Measurements from ENCODE around the gene PRM1. TPM values are rescaled to one million over a fixed set of nuclear protein-coding genes. Genes with fewer than 3 reads are reported as not detected.

The PRM1 gene
- total and polyA plus RNA-seq, 8 donors = not detected

DNA sequence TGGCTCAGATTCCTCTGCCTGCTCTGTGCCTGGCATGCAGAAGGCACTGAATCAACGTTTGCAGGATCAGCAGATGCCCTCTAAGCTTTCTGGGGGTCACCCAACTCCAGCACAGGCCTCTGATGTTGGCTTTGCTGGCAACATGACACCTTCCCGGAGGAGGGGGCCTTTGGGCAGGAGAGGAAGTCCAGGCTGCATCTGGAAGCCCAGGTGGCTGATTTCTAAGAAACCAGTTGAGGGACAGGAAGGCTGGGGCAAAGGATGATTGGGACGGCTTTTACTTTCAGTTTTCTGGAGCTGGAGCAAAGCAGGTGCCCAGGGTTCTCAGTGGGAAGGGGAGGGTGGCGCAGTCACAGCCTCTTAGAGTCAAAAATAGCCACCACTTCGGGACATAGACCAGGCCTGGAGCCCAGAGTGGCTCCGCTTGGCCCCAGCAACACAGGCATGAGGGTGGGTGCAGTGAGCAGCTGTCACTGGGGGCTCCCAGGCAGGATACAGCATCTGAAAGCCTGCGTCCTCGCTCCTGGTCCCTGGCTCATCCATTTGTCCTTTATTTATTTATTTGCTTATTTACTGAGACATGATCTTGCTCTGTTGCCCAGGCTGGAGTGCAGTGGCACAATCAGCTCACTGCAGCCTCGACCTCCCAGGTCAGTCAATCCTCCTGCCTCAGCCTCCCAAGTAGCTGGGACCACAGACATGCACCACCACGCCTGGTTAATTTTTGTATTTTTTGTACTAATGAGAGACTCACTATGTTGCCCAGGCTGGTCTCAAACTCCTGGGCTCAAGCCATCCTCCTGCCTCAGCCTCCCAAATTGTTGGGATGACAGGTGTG is 40.3 kb downstream of the PRM1 start:
- DNase-seq = peak in 1 of 2 donors; percentile 61
- intact Hi-C loops (cut with DNase I; ENCODE audit: low total_unique reads) = no loop called here
- Histone ChIP-seq H3K4me1 (peaks cover 0 to 11% (median 8%) of the 10 kb centered on the region in 4 donors), H3K9me3 (no peaks in the 10 kb centered on the region), H3K27me3 (no peaks in the 10 kb centered on the region), H3K27ac (peak overlapping the region in 2 of 5 donors; percentile 13 to 26), H3K4me3 (peak overlapping the region in 1 of 4 donors; percentile 4), H3K36me3 (no peaks in the 10 kb centered on the region)
- 59 to 67% (median 66%) methylated on average over 10 of the region's 10 CpGs for WGBS, 5 donors
- TF ChIP-seq POLR2A (IDR thresholded peaks at IDR 0.05) (no peak), EP300 (IDR thresholded peaks at IDR 0.05) (no peak), POLR2AphosphoS5 (IDR thresholded peaks at IDR 0.05) (no peak)
- TF ChIP-seq, protein P1, sequence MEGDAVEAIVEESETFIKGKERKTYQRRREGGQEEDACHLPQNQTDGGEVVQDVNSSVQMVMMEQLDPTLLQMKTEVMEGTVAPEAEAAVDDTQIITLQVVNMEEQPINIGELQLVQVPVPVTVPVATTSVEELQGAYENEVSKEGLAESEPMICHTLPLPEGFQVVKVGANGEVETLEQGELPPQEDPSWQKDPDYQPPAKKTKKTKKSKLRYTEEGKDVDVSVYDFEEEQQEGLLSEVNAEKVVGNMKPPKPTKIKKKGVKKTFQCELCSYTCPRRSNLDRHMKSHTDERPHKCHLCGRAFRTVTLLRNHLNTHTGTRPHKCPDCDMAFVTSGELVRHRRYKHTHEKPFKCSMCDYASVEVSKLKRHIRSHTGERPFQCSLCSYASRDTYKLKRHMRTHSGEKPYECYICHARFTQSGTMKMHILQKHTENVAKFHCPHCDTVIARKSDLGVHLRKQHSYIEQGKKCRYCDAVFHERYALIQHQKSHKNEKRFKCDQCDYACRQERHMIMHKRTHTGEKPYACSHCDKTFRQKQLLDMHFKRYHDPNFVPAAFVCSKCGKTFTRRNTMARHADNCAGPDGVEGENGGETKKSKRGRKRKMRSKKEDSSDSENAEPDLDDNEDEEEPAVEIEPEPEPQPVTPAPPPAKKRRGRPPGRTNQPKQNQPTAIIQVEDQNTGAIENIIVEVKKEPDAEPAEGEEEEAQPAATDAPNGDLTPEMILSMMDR (IDR thresholded peaks at IDR 0.05) = no peak

DNA sequence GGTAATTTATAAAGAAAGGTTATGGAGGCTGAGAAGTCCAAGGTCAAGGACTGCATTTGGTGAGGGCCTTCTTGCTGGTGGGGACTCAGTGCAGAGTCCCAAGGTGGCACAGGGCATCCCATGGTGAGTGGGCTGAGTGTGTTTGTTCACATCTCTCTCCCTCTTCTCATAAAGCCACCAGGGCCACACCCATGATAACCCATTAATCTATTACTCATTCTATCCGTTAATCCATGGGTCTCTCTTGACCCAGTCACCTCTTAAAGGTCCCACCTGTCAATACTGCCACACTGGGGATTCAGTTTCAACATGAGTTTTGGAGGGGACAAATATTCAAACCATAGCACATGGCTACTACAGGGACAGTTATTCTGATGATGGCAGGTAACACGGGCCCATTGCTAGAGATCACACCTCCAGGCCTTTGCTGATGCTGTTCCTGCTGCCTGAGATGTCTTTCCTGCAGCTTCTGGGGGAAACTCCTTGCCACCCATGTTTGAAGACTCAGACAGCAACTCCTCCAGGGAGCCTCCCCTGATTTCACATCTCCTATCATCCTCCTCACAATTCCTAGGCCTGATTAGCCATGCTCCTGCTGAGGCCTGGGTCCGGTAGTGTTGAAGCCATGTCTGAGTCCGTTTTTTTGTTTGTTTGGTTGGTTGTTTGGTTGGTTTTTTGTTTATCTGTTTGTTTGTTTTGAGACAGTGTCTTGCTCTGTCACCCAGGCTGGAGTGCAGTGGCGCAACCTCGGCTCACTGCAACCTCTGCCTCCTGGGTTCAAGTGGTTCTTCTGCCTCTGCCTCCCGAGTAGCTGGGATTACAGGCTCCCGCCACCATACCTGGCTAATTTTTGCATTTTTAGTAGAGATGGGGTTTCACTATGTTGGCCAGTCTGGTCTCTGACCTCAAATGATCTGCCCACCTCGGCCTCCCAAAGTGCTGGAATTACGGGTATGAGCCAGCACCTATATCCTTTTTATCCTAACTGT is 41.2 kb downstream of the PRM1 start:
- no peaks in the 10 kb centered on the region for H3K27me3 ChIP-seq
- H3K9me3 ChIP-seq = no peaks in the 10 kb centered on the region
- WGBS, 5 donors = 77 to 87% (median 78%) methylated on average over 10 of the region's 10 CpGs
- H3K4me1 ChIP-seq = peaks cover 0 to 18% (median 8%) of the 10 kb centered on the region in 4 donors
- intact Hi-C loops (cut with DNase I; ENCODE audit: low total_unique reads) = no loop called here
- peak overlapping the region in 1 of 5 donors; percentile 13 for H3K27ac ChIP-seq
- no peaks in the 10 kb centered on the region for H3K36me3 ChIP-seq
- peak overlapping the region in 1 of 4 donors; percentile 4 for H3K4me3 ChIP-seq
- DNase-seq = no peak
- TF ChIP-seq, protein P1 (IDR thresholded peaks at IDR 0.05) = no peak
- TF ChIP-seq POLR2AphosphoS5 (IDR thresholded peaks at IDR 0.05) (no peak), EP300 (IDR thresholded peaks at IDR 0.05) (no peak), POLR2A (IDR thresholded peaks at IDR 0.05) (no peak)

GRCh38 chr16:11238272-11239202 is 42.6 kb downstream of the PRM1 start:
- H3K4me1 ChIP-seq = peaks cover 0 to 19% (median 8%) of the 10 kb centered on the region in 4 donors
- intact Hi-C loops (cut with DNase I; ENCODE audit: low total_unique reads) = no loop called here
- no peaks in the 10 kb centered on the region for H3K36me3 ChIP-seq
- H3K4me3 ChIP-seq = no peak overlapping the region
- H3K27ac ChIP-seq = no peak overlapping the region
- TF ChIP-seq POLR2AphosphoS5 (IDR thresholded peaks at IDR 0.05) (no peak), POLR2A (IDR thresholded peaks at IDR 0.05) (no peak), EP300 (IDR thresholded peaks at IDR 0.05) (no peak)
- TF ChIP-seq, protein P1 (IDR thresholded peaks at IDR 0.05) = no peak
- WGBS, 5 donors = 93 to 98% (median 96%) methylated on average over 14 to 15 of the region's 15 CpGs
- no peaks in the 10 kb centered on the region for H3K27me3 ChIP-seq
- DNase-seq = no peak
- H3K9me3 ChIP-seq = no peaks in the 10 kb centered on the region
